Glomerular endothelial cell (primary cell): ENCODE results near the gene FIG4. TPM values are rescaled to one million over a fixed set of nuclear protein-coding genes. Genes with fewer than 3 reads are reported as not detected.

Source experiments
- total RNA-seq: library from RNA; depleted of rRNA; stranded (reverse); fragments of >200 nt; gene quantifications from 2 replicates; pipeline ENCODE4 v1.2.3, GENCODE V29; 2015

FIG4 gene
- total RNA-seq, 1 donor from 2014 or later: 12.8 TPM

Other genes with a start within 250 kb of the FIG4 start
- 34.7 and 42.2 TPM in 2 replicates for gene MICAL1, start 235.5 kb upstream of the FIG4 start, total RNA-seq
- gene ZBTB24, start 208.1 kb upstream of the FIG4 start, total RNA-seq: 4.9 and 5.5 TPM in 2 replicates
- gene AK9, start 94 bp upstream of the FIG4 start, total RNA-seq: 2.7 and 11.2 TPM in 2 replicates